Activated gamma-delta T cell (primary cell): ENCODE measurements around the gene ADGRB3.

ENCODE experiments used
- DNase-seq: peaks from one replicate; lab custom pipeline; 2025; lab: John Stamatoyannopoulos, UW
- total RNA-seq, 2 donors: gene quantifications; one replicate each; lab custom pipeline; 2026; lab: John Stamatoyannopoulos, UW

The ADGRB3 gene
- 0 to 0.05 reads per million in 2 donors for total RNA-seq

DNA sequence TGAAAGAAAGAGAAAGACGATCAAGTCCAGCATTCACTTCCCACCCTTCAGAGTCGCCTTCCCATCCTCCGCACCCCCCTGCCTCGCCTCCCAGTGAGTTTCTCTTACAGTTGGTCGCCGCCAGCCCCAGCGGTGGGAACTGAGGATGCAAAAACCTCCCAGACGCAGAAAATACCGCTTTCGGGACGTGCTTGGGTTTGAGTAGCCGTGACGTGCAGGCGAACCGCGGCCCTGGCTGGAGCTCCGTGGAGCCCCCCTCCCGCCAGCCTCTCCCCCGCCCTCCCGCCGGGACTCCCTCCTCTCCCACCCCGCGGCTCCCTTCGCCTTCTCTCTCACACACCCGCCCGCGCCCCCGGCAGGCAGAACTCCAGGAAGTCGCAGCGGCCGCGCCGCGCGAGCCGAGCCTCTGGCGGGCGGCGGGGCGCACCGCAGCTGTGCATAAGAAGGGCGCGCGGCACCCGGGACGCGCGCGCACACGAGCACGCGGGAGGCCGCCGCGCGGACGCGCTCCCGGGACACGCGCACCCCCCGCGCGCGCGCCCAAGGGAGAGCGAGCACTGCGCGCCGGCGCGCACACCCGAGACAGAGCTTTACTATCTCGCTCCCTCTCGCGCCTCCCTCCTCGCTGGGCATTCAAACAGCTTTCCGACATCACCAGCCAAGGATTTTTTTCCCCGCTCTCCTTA lies at the start of gene ADGRB3:
ADGRB3 (plus strand) TSS at position 557 of the 686 bp plus-strand sequence. CDS start 3,394 bp downstream, outside the sequence.
- DNase-seq = no peak

GRCh38 chr6:68593558-68593957 lies 41.5 kb upstream of the ADGRB3 start:
- no peak for DNase-seq

DNA sequence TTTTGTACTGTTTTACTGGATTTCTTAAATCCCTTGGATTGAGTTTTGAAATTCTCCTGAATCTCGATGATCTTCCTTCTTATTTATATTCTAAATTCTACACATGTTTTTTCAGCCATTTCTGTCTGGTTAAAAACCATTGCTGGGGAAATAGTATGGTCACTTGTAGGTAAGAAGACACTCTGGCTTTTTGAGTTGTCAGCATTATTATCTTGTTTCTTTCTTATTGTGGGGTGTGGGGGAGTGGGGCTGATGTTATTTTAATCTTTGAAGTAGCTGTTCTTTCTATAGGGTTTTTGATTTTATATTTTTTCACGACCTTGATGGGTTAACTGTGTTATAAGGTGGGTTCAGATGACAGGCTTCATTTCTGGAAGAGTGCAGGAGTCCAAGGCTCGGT lies 37.4 kb upstream of the ADGRB3 start:
- DNase-seq = no peak

DNA sequence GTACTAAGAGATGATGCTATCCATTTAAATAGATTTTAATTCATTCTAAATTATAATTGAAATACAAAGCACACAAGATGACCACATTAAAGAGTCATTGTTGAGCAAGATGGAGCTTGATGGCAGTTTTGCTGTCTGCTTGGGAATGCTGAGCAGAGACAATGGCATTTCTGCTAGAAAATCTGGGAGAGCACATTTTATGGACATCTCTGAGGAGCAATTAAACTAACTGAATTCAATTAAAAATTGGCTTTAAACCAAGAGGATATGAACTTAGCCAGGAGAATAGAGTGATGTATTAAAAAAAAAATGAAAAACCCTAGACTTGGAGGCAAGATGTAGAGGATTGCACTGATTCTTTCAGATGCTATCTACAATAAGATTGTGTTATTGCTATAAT lies 19.1 kb upstream of the ADGRB3 start:
- no peak for DNase-seq

- no peak for DNase-seq
Observed at GRCh38 chr6:68625998-68626397, 9.1 kb upstream of the ADGRB3 start.

- DNase-seq = no peak
Observed at GRCh38 chr6:68628161-68628560, 6.9 kb upstream of the ADGRB3 start.

GRCh38 chr6:68632734-68633133 lies 2.3 kb upstream of the ADGRB3 start:
- DNase-seq = no peak

GRCh38 chr6:68633281-68633971 lies 1.7 kb upstream of the ADGRB3 start:
- DNase-seq = no peak

DNA sequence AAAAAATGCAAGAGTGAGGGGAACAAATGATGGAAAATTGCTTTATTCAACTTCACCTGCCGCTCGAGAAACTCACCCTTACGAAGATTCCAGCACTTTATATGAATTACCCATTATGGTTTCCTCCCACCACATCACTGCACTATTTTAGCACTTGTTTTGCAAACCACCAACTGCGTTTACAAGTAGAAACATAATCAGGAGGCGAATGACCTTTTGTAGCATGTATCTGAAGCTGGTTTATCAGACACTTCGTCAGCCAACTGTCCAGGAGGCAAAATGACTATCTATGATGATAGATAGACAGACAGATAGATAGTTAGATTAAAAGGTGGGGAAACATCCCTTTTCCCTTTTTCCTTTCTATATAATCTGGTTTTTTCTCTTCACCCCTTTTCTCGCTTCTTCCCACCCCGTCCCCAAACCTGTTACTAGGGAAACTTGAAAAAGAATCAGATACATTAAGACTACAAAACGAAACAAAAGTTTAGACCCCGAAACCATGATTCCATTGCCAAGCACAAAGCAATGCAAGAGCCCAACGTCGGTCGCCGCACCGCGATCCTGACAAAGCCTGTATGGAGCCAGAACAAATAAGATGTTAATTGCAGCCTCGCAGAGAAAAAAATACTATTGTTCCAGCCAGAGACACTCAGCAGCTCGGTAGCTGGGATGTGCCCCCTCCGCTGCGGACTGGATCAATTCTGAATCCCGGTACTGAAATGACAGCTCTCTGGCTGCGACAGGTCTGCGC lies 933 bp upstream of the ADGRB3 start:
- DNase-seq = no peak

GRCh38 chr6:68635412-68635705 lies 277 bp downstream of the ADGRB3 start:
- DNase-seq = no peak

- no peak for DNase-seq
Observed at GRCh38 chr6:68635706-68636513, 828 bp downstream of the ADGRB3 start.

DNA sequence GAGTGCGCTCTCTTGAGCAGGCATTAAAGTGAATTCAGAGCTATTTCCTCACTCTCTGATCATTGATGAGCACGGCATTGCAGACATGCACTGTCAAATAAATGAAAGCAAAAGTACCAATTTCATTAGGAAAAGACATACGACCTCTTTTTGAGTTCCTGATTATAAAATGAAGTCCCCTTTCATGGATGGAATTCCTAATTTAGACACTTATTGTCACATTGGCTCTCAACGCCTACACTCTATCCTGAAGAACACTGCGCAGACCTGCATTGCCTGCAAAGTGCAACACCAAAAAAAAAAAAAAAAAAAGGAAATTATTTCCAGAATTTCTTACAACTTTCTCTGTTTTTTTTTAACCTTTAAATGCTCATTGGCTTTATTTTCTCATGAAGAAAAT lies 1.6 kb downstream of the ADGRB3 start:
- DNase-seq = no peak

- DNase-seq = no peak
Observed at GRCh38 chr6:68637071-68637470, 2.0 kb downstream of the ADGRB3 start.

GRCh38 chr6:68637782-68638181 lies 2.7 kb downstream of the ADGRB3 start:
- no peak for DNase-seq

GRCh38 chr6:68638230-68638900 lies 3.3 kb downstream of the ADGRB3 start:
- DNase-seq = no peak

DNA sequence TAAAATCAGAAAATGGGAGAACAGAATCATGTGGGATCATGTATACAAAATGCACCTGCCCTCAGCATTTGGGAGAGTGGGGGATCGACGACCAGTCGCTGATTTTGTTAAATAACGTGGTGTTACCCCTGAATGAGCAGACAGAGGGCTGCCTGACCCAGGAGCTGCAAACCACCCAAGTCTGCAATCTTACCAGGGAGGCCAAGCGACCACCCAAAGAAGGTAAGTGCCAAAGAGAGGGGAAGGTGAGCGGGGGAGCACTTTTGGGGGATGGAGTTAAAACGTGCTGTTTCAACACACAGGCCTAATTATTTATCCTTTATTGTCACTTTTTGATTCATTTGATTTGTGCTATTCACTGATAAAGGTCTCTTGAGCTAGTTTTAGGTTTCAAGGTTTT lies 4.1 kb downstream of the ADGRB3 start:
- DNase-seq = no peak

DNA sequence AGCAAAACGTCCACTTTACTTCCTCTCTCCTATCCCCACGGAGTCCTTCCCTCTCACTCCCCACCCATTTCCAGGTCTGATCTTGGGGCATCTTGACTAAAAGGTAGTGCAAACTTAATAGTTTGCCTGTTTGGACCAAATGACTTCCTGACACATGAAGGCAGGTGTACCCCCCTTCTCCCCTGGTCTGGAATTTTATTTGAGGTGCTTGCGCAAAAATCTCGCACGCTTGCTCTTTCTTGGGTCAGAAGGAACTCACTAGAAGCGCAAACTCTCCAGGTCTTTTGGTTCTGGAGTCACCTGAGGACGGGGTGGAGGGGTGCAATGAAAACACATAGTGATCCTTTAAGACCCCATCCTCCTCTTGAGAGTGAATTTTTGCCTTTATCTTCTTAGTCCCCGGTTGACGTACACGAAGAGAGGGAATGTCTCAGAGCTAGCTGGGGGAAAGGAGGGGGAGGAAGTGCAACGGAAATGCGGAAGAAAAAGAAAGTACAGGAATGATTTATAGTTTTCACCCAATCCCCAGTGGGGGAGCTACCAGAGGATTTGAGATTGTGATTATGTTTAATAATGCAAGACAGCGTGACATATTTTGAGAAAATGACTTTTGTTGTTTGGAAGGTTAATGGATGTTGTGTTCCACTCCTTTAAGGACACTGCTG lies 4.9 kb downstream of the ADGRB3 start:
- DNase-seq = no peak

DNA sequence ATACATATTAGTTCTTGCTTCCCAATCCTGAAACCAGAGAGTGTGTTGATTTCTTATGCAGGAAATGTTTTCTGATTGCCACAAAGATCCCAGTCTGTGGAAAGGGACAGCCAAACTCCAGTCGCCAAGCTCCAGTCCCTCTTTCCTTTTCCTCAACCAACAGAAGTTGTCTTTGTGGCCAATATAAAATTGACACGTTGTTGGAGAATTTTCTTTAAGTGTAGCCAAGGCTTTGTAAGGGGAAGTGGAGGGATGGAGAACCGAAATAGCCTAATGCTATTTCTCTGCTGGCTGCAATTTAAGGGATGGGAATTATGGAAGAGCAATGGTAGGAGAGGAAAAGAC lies 5.4 kb downstream of the ADGRB3 start:
- no peak for DNase-seq

- no peak for DNase-seq
Observed at GRCh38 chr6:68641172-68641571, 6.1 kb downstream of the ADGRB3 start.

DNA sequence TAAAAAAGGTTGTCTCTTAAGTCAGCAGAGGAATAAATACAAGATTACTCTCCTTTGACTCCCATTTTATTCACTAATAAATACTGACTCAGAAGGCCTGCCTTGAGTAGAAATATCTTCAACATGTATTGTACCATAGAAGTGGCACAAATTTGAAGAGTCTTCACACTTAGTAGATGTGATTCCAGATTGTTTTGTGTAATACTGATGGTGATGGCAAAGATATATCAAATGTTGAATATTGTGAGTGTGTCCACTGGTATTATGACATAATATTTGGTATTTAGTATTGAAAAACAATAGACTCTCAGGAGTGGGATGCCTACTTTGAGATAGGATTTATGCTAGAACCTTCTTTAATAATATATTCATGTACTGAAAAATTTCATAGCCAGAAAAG lies 7.0 kb downstream of the ADGRB3 start:
- DNase-seq = no peak

- no peak for DNase-seq
Observed at GRCh38 chr6:68642977-68643376, 7.9 kb downstream of the ADGRB3 start.
